Middle frontal gyrus (tissue), 1 donor: ENCODE measurements around the gene COL24A1.

ENCODE experiments used
- DNase-seq: peaks from one replicate; pipeline ENCODE4 v3.0.0-alpha.2; 2015; ENCODE audit warnings: low spot score; ENCODE audit errors: extremely low spot score

Gene COL24A1

GRCh38 chr1:86156566-86157455 is at the start of gene COL24A1:
Gene COL24A1, minus strand, starts transcription at chr1:86156772. Its CDS starts 376 bp downstream, at chr1:86156396.
- no peak for DNase-seq

GRCh38 chr1:86205741-86206140 is 49.2 kb upstream of the COL24A1 start:
- DNase-seq, result no peak

- no peak for DNase-seq
Measured at GRCh38 chr1:86202552-86203340, 46.2 kb upstream of the COL24A1 start.

- DNase-seq, result no peak
Measured at GRCh38 chr1:86201311-86201710, 44.7 kb upstream of the COL24A1 start.

- no peak for DNase-seq
Measured at GRCh38 chr1:86200901-86201300, 44.3 kb upstream of the COL24A1 start.

GRCh38 chr1:86197206-86197855 is 40.8 kb upstream of the COL24A1 start:
- no peak for DNase-seq

- DNase-seq, result no peak
Measured at GRCh38 chr1:86195281-86195680, 38.7 kb upstream of the COL24A1 start.

- no peak for DNase-seq
Measured at GRCh38 chr1:86194491-86195034, 38.0 kb upstream of the COL24A1 start.

GRCh38 chr1:86192417-86192816 is 35.8 kb upstream of the COL24A1 start:
- no peak for DNase-seq

GRCh38 chr1:86191958-86192357 is 35.4 kb upstream of the COL24A1 start:
- no peak for DNase-seq

GRCh38 chr1:86190873-86191272 is 34.3 kb upstream of the COL24A1 start:
- DNase-seq, result no peak

- DNase-seq, result no peak
Measured at GRCh38 chr1:86184426-86184825, 27.9 kb upstream of the COL24A1 start.

- no peak for DNase-seq
Measured at GRCh38 chr1:86183810-86184209, 27.2 kb upstream of the COL24A1 start.

- no peak for DNase-seq
Measured at GRCh38 chr1:86176226-86176625, 19.7 kb upstream of the COL24A1 start.

GRCh38 chr1:86175756-86176155 is 19.2 kb upstream of the COL24A1 start:
- DNase-seq, result no peak

- DNase-seq, result no peak
Measured at GRCh38 chr1:86169625-86170024, 13.1 kb upstream of the COL24A1 start.

GRCh38 chr1:86159800-86160199 is 3.2 kb upstream of the COL24A1 start:
- no peak for DNase-seq

GRCh38 chr1:86155807-86156565 is 586 bp downstream of the COL24A1 start:
- DNase-seq, result no peak

GRCh38 chr1:86155051-86155806 is 1.3 kb downstream of the COL24A1 start:
- no peak for DNase-seq

GRCh38 chr1:86154571-86155050 is 2.0 kb downstream of the COL24A1 start:
- DNase-seq, result no peak
